Measurements from ENCODE around the gene RETN.

The RETN gene

GRCh38 chr19:7706188-7706954 lies 37.5 kb downstream of the RETN start:
- no peak for DNase-seq (ENCODE audit: low read depth)

- DNase-seq (ENCODE audit: low read depth): no peak
These were observed 38.2 kb downstream of the RETN start for GRCh38 chr19:7706955-7707456.

DNA sequence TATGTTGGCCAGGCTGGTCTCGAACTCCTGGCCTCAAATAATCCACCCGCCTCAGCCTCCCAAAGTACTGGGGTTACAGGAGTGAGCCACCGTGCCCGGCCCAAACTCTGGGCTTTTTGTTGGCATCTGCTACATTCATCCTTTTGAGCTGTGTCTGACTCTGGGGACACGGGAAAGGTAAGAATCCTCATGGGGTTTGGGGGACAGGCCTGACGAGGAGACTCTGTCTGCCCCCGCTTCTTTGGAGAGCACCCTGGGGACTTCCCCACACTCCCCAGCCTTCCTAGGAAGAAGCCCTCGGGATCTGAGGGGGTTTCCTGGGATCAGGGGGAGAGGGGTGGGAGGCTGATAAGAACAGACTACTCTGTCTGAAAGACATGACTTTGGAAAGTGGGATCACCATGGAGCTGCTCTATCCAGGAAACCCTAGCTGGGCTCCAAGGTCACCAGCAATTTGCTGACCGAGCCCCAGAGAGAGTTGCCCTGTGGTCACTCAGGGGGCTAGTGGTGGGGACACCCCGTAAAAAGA lies 41.1 kb downstream of the RETN start:
- no peak for DNase-seq (ENCODE audit: low read depth)

GRCh38 chr19:7710616-7711015 lies 41.8 kb downstream of the RETN start:
- no peak for DNase-seq (ENCODE audit: low read depth)

GRCh38 chr19:7715671-7716070 lies 46.8 kb downstream of the RETN start:
- DNase-seq (ENCODE audit: low read depth): no peak

- DNase-seq (ENCODE audit: low read depth): no peak
These were observed 47.9 kb downstream of the RETN start for GRCh38 chr19:7716762-7717161.

- DNase-seq (ENCODE audit: low read depth): no peak
These were observed 49.8 kb downstream of the RETN start for GRCh38 chr19:7718668-7719067.
